ENCODE results near the gene FASTK. TPM values are rescaled to one million over a fixed set of nuclear protein-coding genes. Genes with fewer than 3 reads are reported as not detected.

FASTK gene
- total and polyA plus RNA-seq, 10 donors: 72.9 to 183 (median 85.5) TPM

GRCh38 chr7:151058781-151059366, 21.7 kb downstream of the FASTK start:
- peak; percentile 88 for DNase-seq
- H3K27me3 ChIP-seq (replicated peaks in 1 of 7): no peaks in the 10 kb centered on the region
- TF ChIP-seq POLR2AphosphoS5 (IDR thresholded peaks at IDR 0.05) (no peak), POLR2A (IDR thresholded peaks at IDR 0.05) (no peak)
- TF ChIP-seq, protein P1, sequence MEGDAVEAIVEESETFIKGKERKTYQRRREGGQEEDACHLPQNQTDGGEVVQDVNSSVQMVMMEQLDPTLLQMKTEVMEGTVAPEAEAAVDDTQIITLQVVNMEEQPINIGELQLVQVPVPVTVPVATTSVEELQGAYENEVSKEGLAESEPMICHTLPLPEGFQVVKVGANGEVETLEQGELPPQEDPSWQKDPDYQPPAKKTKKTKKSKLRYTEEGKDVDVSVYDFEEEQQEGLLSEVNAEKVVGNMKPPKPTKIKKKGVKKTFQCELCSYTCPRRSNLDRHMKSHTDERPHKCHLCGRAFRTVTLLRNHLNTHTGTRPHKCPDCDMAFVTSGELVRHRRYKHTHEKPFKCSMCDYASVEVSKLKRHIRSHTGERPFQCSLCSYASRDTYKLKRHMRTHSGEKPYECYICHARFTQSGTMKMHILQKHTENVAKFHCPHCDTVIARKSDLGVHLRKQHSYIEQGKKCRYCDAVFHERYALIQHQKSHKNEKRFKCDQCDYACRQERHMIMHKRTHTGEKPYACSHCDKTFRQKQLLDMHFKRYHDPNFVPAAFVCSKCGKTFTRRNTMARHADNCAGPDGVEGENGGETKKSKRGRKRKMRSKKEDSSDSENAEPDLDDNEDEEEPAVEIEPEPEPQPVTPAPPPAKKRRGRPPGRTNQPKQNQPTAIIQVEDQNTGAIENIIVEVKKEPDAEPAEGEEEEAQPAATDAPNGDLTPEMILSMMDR (IDR thresholded peaks at IDR 0.05 in 8 of 11, conservative IDR thresholded peaks at IDR 0.05 in 3 of 11): no peak
- peak overlapping the region; percentile 87 to 96 (median 92) for H3K27ac ChIP-seq
- H3K4me1 ChIP-seq: peaks cover 15 to 69% (median 49%) of the 10 kb centered on the region in 6 donors
- peak overlapping the region; percentile 67 to 99 (median 87) for H3K4me3 ChIP-seq
- WGBS, 5 donors: 5 to 11% (median 8%) methylated on average over 18 of the region's 18 CpGs
- H3K36me3 ChIP-seq: peaks cover 0 to 44% (median 3%) of the 10 kb centered on the region in 6 donors
- H3K9me3 ChIP-seq: no peaks in the 10 kb centered on the region
- intact Hi-C loops (cut with DNase I; ENCODE audit: low total_unique reads): no loop called here

GRCh38 chr7:151057989-151058780, 22.4 kb downstream of the FASTK start:
- peaks cover 0 to 42% (median 3%) of the 10 kb centered on the region in 6 donors for H3K36me3 ChIP-seq
- WGBS, 5 donors: 0 to 3% (median 1%) methylated on average over 30 to 46 of the region's 46 CpGs
- peaks cover 15 to 75% (median 52%) of the 10 kb centered on the region in 6 donors for H3K4me1 ChIP-seq

GRCh38 chr7:151057506-151057988, 23.1 kb downstream of the FASTK start, which contains the start of gene CDK5:
CDK5 (minus strand) TSS chr7:151057897; CDS start chr7:151057848, 49 bp downstream.
- intact Hi-C loops (cut with DNase I; ENCODE audit: low total_unique reads): no loop called here
- DNase-seq: no peak
- no peaks in the 10 kb centered on the region for H3K9me3 ChIP-seq
- peaks cover 0 to 41% (median 2%) of the 10 kb centered on the region in 6 donors for H3K36me3 ChIP-seq
- H3K27me3 ChIP-seq (replicated peaks in 1 of 7): peaks cover 0 to 2% (median 0%) of the 10 kb centered on the region in 7 donors
- H3K27ac ChIP-seq: peak within 1 kb of the TSS; percentile 87 to 96 (median 92)
- peak within 1 kb of the TSS; percentile 67 to 99 (median 87) for H3K4me3 ChIP-seq
- 0 to 1% (median 0%) methylated on average over 27 to 30 of the region's 30 CpGs for WGBS, 5 donors
- TF ChIP-seq, protein P1 (IDR thresholded peaks at IDR 0.05 in 8 of 11, conservative IDR thresholded peaks at IDR 0.05 in 3 of 11): no peak
- TF ChIP-seq POLR2A (IDR thresholded peaks at IDR 0.05): no peak
- no peak for TF ChIP-seq POLR2AphosphoS5 (IDR thresholded peaks at IDR 0.05)
- peaks cover 15 to 75% (median 55%) of the 10 kb centered on the region in 6 donors for H3K4me1 ChIP-seq

More at GRCh38 chr7:151057989-151058780, 22.4 kb downstream of the FASTK start:
- H3K27ac ChIP-seq: peak overlapping the region; percentile 87 to 96 (median 92)
- peak overlapping the region; percentile 67 to 99 (median 87) for H3K4me3 ChIP-seq
- H3K27me3 ChIP-seq (replicated peaks in 1 of 7): no peaks in the 10 kb centered on the region
- intact Hi-C loops (cut with DNase I; ENCODE audit: low total_unique reads): no loop called here
- peak; percentile 99 for DNase-seq
- TF ChIP-seq POLR2AphosphoS5 (IDR thresholded peaks at IDR 0.05) (peak; percentile 93 to 94 (median 93)), POLR2A (IDR thresholded peaks at IDR 0.05) (peak in 1 of 3 donors; percentile 29)
- TF ChIP-seq, protein P1 (IDR thresholded peaks at IDR 0.05 in 8 of 11, conservative IDR thresholded peaks at IDR 0.05 in 3 of 11): peak in 3 of 11 experiments; percentile 7 to 42 (median 27)
- H3K9me3 ChIP-seq: no peaks in the 10 kb centered on the region
